ENCODE results near the gene ADCY5. TPM values are rescaled to one million over a fixed set of nuclear protein-coding genes. Genes with fewer than 3 reads are reported as not detected.

Gene ADCY5
- polyA plus RNA-seq, 4 donors: 0.67 to 6.9 (median 5.0) TPM

GRCh38 chr3:123421353-123422174, 27.3 kb downstream of the ADCY5 start:
- Histone ChIP-seq H3K4me3 (ENCODE audit: low read depth in 1 of 3, low read length in 3 of 3) (no peak overlapping the region), H3K4me1 (ENCODE audit: control insufficient read depth in 3 of 3, insufficient read depth in 2 of 3, low read depth in 1 of 3, low read length in 2 of 3) (peaks cover 3 to 18% (median 9%) of the 10 kb centered on the region in 3 donors), H3K27me3 (ENCODE audit: control insufficient read depth in 3 of 3, insufficient read depth in 3 of 3, low read length in 3 of 3) (no peaks in the 10 kb centered on the region), H3K27ac (ENCODE audit: low read depth in 1 of 3, low read length in 2 of 3) (no peak overlapping the region), H3K9me3 (ENCODE audit: control insufficient read depth in 2 of 2, insufficient read depth in 1 of 2, low read depth in 1 of 2, low read length in 1 of 2) (no peaks in the 10 kb centered on the region), H3K36me3 (ENCODE audit: control insufficient read depth in 3 of 3, insufficient read depth in 2 of 3, low read depth in 1 of 3, low read length in 3 of 3) (peaks cover 0 to 3% (median 0%) of the 10 kb centered on the region in 3 donors)
- DNase-seq (peak in 1 of 2 donors; percentile 51), FAIRE-seq (no peak)
- WGBS, 3 donors: 29 to 39% (median 32%) methylated on average over 6 of the region's 6 CpGs

GRCh38 chr3:123420416-123420968, 28.4 kb downstream of the ADCY5 start:
- no peak for DNase-seq
- WGBS, 3 donors: 72 to 82% (median 79%) methylated on average over 8 of the region's 8 CpGs

GRCh38 chr3:123419850-123420297, 29.0 kb downstream of the ADCY5 start:
- FAIRE-seq: no peak
- no peaks in the 10 kb centered on the region for H3K27me3 ChIP-seq (ENCODE audit: control insufficient read depth in 3 of 3, insufficient read depth in 3 of 3, low read length in 3 of 3)
- no peak for DNase-seq
- H3K9me3 ChIP-seq (ENCODE audit: control insufficient read depth in 2 of 2, insufficient read depth in 1 of 2, low read depth in 1 of 2, low read length in 1 of 2): no peaks in the 10 kb centered on the region
- peaks cover 3 to 18% (median 18%) of the 10 kb centered on the region in 3 donors for H3K4me1 ChIP-seq (ENCODE audit: control insufficient read depth in 3 of 3, insufficient read depth in 2 of 3, low read depth in 1 of 3, low read length in 2 of 3)
- peaks cover 0 to 3% (median 0%) of the 10 kb centered on the region in 3 donors for H3K36me3 ChIP-seq (ENCODE audit: control insufficient read depth in 3 of 3, insufficient read depth in 2 of 3, low read depth in 1 of 3, low read length in 3 of 3)
- 73 to 82% (median 81%) methylated on average over 7 of the region's 7 CpGs for WGBS, 3 donors
- H3K4me3 ChIP-seq (ENCODE audit: low read depth in 1 of 3, low read length in 3 of 3): no peak overlapping the region
- H3K27ac ChIP-seq (ENCODE audit: low read depth in 1 of 3, low read length in 2 of 3): no peak overlapping the region

More at GRCh38 chr3:123420416-123420968, 28.4 kb downstream of the ADCY5 start:
- no peak overlapping the region for H3K4me3 ChIP-seq (ENCODE audit: low read depth in 1 of 3, low read length in 3 of 3)
- H3K27me3 ChIP-seq (ENCODE audit: control insufficient read depth in 3 of 3, insufficient read depth in 3 of 3, low read length in 3 of 3): no peaks in the 10 kb centered on the region
- peaks cover 3 to 18% (median 13%) of the 10 kb centered on the region in 3 donors for H3K4me1 ChIP-seq (ENCODE audit: control insufficient read depth in 3 of 3, insufficient read depth in 2 of 3, low read depth in 1 of 3, low read length in 2 of 3)
- FAIRE-seq: no peak
- H3K36me3 ChIP-seq (ENCODE audit: control insufficient read depth in 3 of 3, insufficient read depth in 2 of 3, low read depth in 1 of 3, low read length in 3 of 3): peaks cover 0 to 3% (median 0%) of the 10 kb centered on the region in 3 donors
- no peak overlapping the region for H3K27ac ChIP-seq (ENCODE audit: low read depth in 1 of 3, low read length in 2 of 3)
- H3K9me3 ChIP-seq (ENCODE audit: control insufficient read depth in 2 of 2, insufficient read depth in 1 of 2, low read depth in 1 of 2, low read length in 1 of 2): no peaks in the 10 kb centered on the region

- FAIRE-seq: no peak
- peaks cover 3 to 18% (median 15%) of the 10 kb centered on the region in 3 donors for H3K4me1 ChIP-seq (ENCODE audit: control insufficient read depth in 3 of 3, insufficient read depth in 2 of 3, low read depth in 1 of 3, low read length in 2 of 3)
These were observed 29.6 kb downstream of the ADCY5 start for GRCh38 chr3:123419181-123419849.

GRCh38 chr3:123416647-123417046, 32.2 kb downstream of the ADCY5 start:
- Histone ChIP-seq H3K27me3 (ENCODE audit: control insufficient read depth in 3 of 3, insufficient read depth in 3 of 3, low read length in 3 of 3) (no peaks in the 10 kb centered on the region), H3K9me3 (ENCODE audit: control insufficient read depth in 2 of 2, insufficient read depth in 1 of 2, low read depth in 1 of 2, low read length in 1 of 2) (no peaks in the 10 kb centered on the region), H3K36me3 (ENCODE audit: control insufficient read depth in 3 of 3, insufficient read depth in 2 of 3, low read depth in 1 of 3, low read length in 3 of 3) (peaks cover 0 to 3% (median 0%) of the 10 kb centered on the region in 3 donors), H3K4me1 (ENCODE audit: control insufficient read depth in 3 of 3, insufficient read depth in 2 of 3, low read depth in 1 of 3, low read length in 2 of 3) (peaks cover 3 to 32% (median 5%) of the 10 kb centered on the region in 3 donors), H3K27ac (ENCODE audit: low read depth in 1 of 3, low read length in 2 of 3) (peak overlapping the region in 1 of 3 donors; percentile 48), H3K4me3 (ENCODE audit: low read depth in 1 of 3, low read length in 3 of 3) (no peak overlapping the region)
- DNase-seq: no peak
- no peak for FAIRE-seq
- WGBS, 3 donors: 87 to 91% (median 89%) methylated on average over 6 of the region's 6 CpGs

More at GRCh38 chr3:123419181-123419849, 29.6 kb downstream of the ADCY5 start:
- Histone ChIP-seq H3K27me3 (ENCODE audit: control insufficient read depth in 3 of 3, insufficient read depth in 3 of 3, low read length in 3 of 3) (no peaks in the 10 kb centered on the region), H3K4me3 (ENCODE audit: low read depth in 1 of 3, low read length in 3 of 3) (no peak overlapping the region), H3K36me3 (ENCODE audit: control insufficient read depth in 3 of 3, insufficient read depth in 2 of 3, low read depth in 1 of 3, low read length in 3 of 3) (peaks cover 0 to 3% (median 0%) of the 10 kb centered on the region in 3 donors), H3K27ac (ENCODE audit: low read depth in 1 of 3, low read length in 2 of 3) (no peak overlapping the region), H3K9me3 (ENCODE audit: control insufficient read depth in 2 of 2, insufficient read depth in 1 of 2, low read depth in 1 of 2, low read length in 1 of 2) (no peaks in the 10 kb centered on the region)
- 84 to 89% (median 86%) methylated on average over 20 of the region's 20 CpGs for WGBS, 3 donors
- no peak for DNase-seq

GRCh38 chr3:123416173-123416572, 32.7 kb downstream of the ADCY5 start:
- Histone ChIP-seq H3K27me3 (ENCODE audit: control insufficient read depth in 3 of 3, insufficient read depth in 3 of 3, low read length in 3 of 3) (no peaks in the 10 kb centered on the region), H3K36me3 (ENCODE audit: control insufficient read depth in 3 of 3, insufficient read depth in 2 of 3, low read depth in 1 of 3, low read length in 3 of 3) (peaks cover 0 to 3% (median 0%) of the 10 kb centered on the region in 3 donors), H3K27ac (ENCODE audit: low read depth in 1 of 3, low read length in 2 of 3) (peak overlapping the region in 1 of 3 donors; percentile 71), H3K4me3 (ENCODE audit: low read depth in 1 of 3, low read length in 3 of 3) (no peak overlapping the region), H3K9me3 (ENCODE audit: control insufficient read depth in 2 of 2, insufficient read depth in 1 of 2, low read depth in 1 of 2, low read length in 1 of 2) (no peaks in the 10 kb centered on the region), H3K4me1 (ENCODE audit: control insufficient read depth in 3 of 3, insufficient read depth in 2 of 3, low read depth in 1 of 3, low read length in 2 of 3) (peaks cover 0 to 33% (median 1%) of the 10 kb centered on the region in 3 donors)
- DNase-seq (no peak), FAIRE-seq (no peak)
- WGBS, 3 donors: 83 to 94% (median 89%) methylated on average over 4 of the region's 4 CpGs

GRCh38 chr3:123414973-123415775, 33.7 kb downstream of the ADCY5 start:
- WGBS, 3 donors: 71 to 79% (median 71%) methylated on average over 18 of the region's 18 CpGs
- no peaks in the 10 kb centered on the region for H3K36me3 ChIP-seq (ENCODE audit: control insufficient read depth in 3 of 3, insufficient read depth in 2 of 3, low read depth in 1 of 3, low read length in 3 of 3)
- peak overlapping the region in 1 of 3 donors; percentile 56 for H3K27ac ChIP-seq (ENCODE audit: low read depth in 1 of 3, low read length in 2 of 3)
- no peak for DNase-seq
- no peaks in the 10 kb centered on the region for H3K9me3 ChIP-seq (ENCODE audit: control insufficient read depth in 2 of 2, insufficient read depth in 1 of 2, low read depth in 1 of 2, low read length in 1 of 2)
- peaks cover 0 to 42% (median 6%) of the 10 kb centered on the region in 3 donors for H3K4me1 ChIP-seq (ENCODE audit: control insufficient read depth in 3 of 3, insufficient read depth in 2 of 3, low read depth in 1 of 3, low read length in 2 of 3)
- no peaks in the 10 kb centered on the region for H3K27me3 ChIP-seq (ENCODE audit: control insufficient read depth in 3 of 3, insufficient read depth in 3 of 3, low read length in 3 of 3)
- FAIRE-seq: no peak
- no peak overlapping the region for H3K4me3 ChIP-seq (ENCODE audit: low read depth in 1 of 3, low read length in 3 of 3)

Measured in small intestine (tissue), 7 donors.